HEK293 (cell line): ENCODE measurements around the gene TUT1.
A peak's percentile ranks its signal among the peaks of the same experiment; 100 is the strongest.

Source experiments
- EGR2 ChIP-seq: fragments of 450-650 bp; formaldehyde crosslinking; IDR thresholded peaks from 2 replicates; pipeline ENCODE4 v1.5.1; 2016; ENCODE audit warnings: low read depth, missing biosample characterization, missing genetic modification characterization
- ELK4 ChIP-seq: IDR thresholded peaks from 2 replicates; pipeline ENCODE4 v1.6.1; 2011; ENCODE audit warnings: mild to moderate bottlenecking, low read depth, low read length, borderline replicate concordance
- GLIS2 ChIP-seq: fragments of 450-650 bp; formaldehyde crosslinking; IDR thresholded peaks from 2 replicates; pipeline ENCODE4 v1.5.1; 2016; ENCODE audit warnings: missing biosample characterization, missing genetic modification characterization
- KLF10 ChIP-seq: fragments of 450-650 bp; IDR thresholded peaks from 2 replicates; pipeline ENCODE4 v1.5.1; 2018; ENCODE audit warnings: missing biosample characterization, mild to moderate bottlenecking, missing genetic modification characterization
- KLF8 ChIP-seq: fragments of 450-650 bp; formaldehyde crosslinking; IDR thresholded peaks from 2 replicates; pipeline ENCODE4 v1.5.1; 2016; ENCODE audit warnings: missing biosample characterization, missing genetic modification characterization
- PRDM2 ChIP-seq: fragments of 450-650 bp; formaldehyde crosslinking; IDR thresholded peaks from 2 replicates; pipeline ENCODE4 v1.5.1; 2016; ENCODE audit warnings: missing biosample characterization, missing genetic modification characterization, borderline replicate concordance
- ZBTB1 ChIP-seq: fragments of 450-650 bp; formaldehyde crosslinking; IDR thresholded peaks from 2 replicates; pipeline ENCODE4 v1.5.1; 2016; ENCODE audit warnings: missing biosample characterization, missing genetic modification characterization
- ZBTB11 ChIP-seq: fragments of 450-650 bp; formaldehyde crosslinking; conservative IDR thresholded peaks from 2 replicates; pipeline ENCODE4 v1.5.1; 2016; ENCODE audit warnings: low read depth, missing biosample characterization, missing genetic modification characterization
- ZBTB8A ChIP-seq: fragments of 450-650 bp; formaldehyde crosslinking; IDR thresholded peaks from 2 replicates; pipeline ENCODE4 v1.5.1; 2016; ENCODE audit warnings: missing biosample characterization, missing genetic modification characterization
- ZNF2 ChIP-seq: fragments of 450-650 bp; formaldehyde crosslinking; IDR thresholded peaks from 2 replicates; pipeline ENCODE4 v1.5.1; 2016; ENCODE audit warnings: missing biosample characterization, missing genetic modification characterization
- ZNF433 ChIP-seq: fragments of 450-650 bp; formaldehyde crosslinking; IDR thresholded peaks from 2 replicates; pipeline ENCODE4 v1.5.1; 2016; ENCODE audit warnings: missing biosample characterization, missing genetic modification characterization, low read depth
- ZNF449 ChIP-seq: fragments of 450-650 bp; formaldehyde crosslinking; IDR thresholded peaks from 2 replicates; pipeline ENCODE4 v1.5.1; 2017; ENCODE audit warnings: missing biosample characterization, mild to moderate bottlenecking, missing genetic modification characterization, moderate library complexity
- ZSCAN16 ChIP-seq: fragments of 450-650 bp; formaldehyde crosslinking; IDR thresholded peaks from 2 replicates; pipeline ENCODE4 v1.5.1; 2016; ENCODE audit warnings: missing biosample characterization, missing genetic modification characterization
- TF ChIP-seq, protein P1 (sequence below): fragments of 450-650 bp; formaldehyde crosslinking; IDR thresholded peaks from 2 replicates; pipeline ENCODE4 v1.5.1; 2016; ENCODE audit warnings: missing biosample characterization, missing genetic modification characterization
- TF ChIP-seq, protein P2 (sequence below): sonication (generic); formaldehyde crosslinking; IDR thresholded peaks from 2 replicates; pipeline ENCODE4 v1.8.1; 2022; ENCODE audit warnings: mild to moderate bottlenecking, moderate library complexity, missing genetic modification reagents
- TF ChIP-seq, protein P3 (sequence below): fragments of 450-650 bp; formaldehyde crosslinking; IDR thresholded peaks from 2 replicates; pipeline ENCODE4 v1.5.1; 2016; ENCODE audit warnings: missing biosample characterization, missing genetic modification characterization
- TF ChIP-seq, protein P4 (sequence below): fragments of 450-650 bp; formaldehyde crosslinking; IDR thresholded peaks from 2 replicates; pipeline ENCODE4 v1.5.1; 2017; ENCODE audit warnings: missing biosample characterization, missing genetic modification characterization

Gene TUT1

DNA sequence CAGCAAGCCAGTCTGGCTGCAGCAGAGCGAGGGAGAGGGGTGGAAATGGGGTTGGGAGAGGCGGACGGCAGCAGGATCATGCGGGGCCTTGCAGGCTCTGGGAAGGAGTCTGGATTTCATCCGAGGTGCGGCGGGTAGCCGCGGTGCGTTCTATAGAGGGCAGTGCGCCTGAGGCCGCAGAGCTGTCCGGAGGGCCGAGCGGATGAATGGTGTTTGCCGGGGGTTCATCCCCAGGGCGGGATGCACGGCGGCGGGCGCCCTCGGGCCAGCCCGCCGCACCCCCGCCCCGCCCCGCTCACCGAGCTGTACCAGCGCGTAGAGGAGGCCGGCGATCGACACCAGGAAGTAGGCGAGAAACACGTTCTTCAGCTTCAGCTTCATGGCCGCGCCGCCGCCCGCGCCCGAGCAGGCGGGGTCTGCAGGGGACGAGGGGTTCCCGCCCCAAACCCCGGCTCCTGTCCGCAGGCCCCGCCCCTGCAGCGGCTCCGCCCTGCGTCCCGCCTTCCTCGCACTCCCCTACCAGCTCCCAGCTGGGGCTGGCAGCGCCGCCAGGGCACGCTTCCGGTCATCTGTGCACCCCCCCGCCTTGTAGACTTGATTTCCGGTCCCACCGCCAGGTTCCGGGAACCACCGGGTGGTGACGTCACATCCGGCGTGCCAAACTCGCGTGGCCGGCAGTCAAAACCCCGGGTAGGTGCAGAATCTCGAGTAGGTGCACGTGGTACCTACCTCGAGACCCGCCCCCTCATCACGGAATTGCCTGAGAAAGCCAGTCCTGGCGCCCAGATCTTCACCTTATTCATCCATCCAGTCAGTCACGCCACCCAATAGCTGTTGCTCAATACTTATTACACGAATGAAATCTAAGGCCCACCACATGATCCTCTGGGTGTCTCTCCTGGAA lies 30.5 kb upstream of the TUT1 start, which contains the start of gene B3GAT3 (continued):
- no peak for TF ChIP-seq PRDM2
- no peak for TF ChIP-seq ZSCAN16 (tag by site-specific recombination)
- TF ChIP-seq, protein P1, sequence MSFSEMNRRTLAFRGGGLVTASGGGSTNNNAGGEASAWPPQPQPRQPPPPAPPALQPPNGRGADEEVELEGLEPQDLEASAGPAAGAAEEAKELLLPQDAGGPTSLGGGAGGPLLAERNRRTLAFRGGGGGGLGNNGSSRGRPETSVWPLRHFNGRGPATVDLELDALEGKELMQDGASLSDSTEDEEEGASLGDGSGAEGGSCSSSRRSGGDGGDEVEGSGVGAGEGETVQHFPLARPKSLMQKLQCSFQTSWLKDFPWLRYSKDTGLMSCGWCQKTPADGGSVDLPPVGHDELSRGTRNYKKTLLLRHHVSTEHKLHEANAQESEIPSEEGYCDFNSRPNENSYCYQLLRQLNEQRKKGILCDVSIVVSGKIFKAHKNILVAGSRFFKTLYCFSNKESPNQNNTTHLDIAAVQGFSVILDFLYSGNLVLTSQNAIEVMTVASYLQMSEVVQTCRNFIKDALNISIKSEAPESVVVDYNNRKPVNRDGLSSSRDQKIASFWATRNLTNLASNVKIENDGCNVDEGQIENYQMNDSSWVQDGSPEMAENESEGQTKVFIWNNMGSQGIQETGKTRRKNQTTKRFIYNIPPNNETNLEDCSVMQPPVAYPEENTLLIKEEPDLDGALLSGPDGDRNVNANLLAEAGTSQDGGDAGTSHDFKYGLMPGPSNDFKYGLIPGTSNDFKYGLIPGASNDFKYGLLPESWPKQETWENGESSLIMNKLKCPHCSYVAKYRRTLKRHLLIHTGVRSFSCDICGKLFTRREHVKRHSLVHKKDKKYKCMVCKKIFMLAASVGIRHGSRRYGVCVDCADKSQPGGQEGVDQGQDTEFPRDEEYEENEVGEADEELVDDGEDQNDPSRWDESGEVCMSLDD (tag by site-specific recombination), result 0 out of 2 replicates have a peak, but pooled peaks have one; percentile 38
- TF ChIP-seq ELK4, result peak; percentile 53; the same call in 1 of the 2 replicates
- peak; percentile 38; the same call in 1 of the 2 replicates for TF ChIP-seq EGR2 (tag by site-specific recombination)
- TF ChIP-seq ZBTB1 (tag by site-specific recombination), result no peak
- 0 out of 2 replicates have a peak, but pooled peaks have one; percentile 41 for TF ChIP-seq ZNF2
- TF ChIP-seq, protein P2, sequence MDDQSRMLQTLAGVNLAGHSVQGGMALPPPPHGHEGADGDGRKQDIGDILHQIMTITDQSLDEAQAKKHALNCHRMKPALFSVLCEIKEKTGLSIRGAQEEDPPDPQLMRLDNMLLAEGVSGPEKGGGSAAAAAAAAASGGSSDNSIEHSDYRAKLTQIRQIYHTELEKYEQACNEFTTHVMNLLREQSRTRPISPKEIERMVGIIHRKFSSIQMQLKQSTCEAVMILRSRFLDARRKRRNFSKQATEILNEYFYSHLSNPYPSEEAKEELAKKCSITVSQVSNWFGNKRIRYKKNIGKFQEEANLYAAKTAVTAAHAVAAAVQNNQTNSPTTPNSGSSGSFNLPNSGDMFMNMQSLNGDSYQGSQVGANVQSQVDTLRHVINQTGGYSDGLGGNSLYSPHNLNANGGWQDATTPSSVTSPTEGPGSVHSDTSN (CRISPR knock-in tag), result 0 out of 2 replicates have a peak, but pooled peaks have one; percentile 65
- peak; percentile 91 for TF ChIP-seq KLF8 (tag by site-specific recombination)
- no peak for TF ChIP-seq ZNF433 (tag by site-specific recombination)
- TF ChIP-seq ZBTB11, result peak; percentile 97
- TF ChIP-seq, protein P3, sequence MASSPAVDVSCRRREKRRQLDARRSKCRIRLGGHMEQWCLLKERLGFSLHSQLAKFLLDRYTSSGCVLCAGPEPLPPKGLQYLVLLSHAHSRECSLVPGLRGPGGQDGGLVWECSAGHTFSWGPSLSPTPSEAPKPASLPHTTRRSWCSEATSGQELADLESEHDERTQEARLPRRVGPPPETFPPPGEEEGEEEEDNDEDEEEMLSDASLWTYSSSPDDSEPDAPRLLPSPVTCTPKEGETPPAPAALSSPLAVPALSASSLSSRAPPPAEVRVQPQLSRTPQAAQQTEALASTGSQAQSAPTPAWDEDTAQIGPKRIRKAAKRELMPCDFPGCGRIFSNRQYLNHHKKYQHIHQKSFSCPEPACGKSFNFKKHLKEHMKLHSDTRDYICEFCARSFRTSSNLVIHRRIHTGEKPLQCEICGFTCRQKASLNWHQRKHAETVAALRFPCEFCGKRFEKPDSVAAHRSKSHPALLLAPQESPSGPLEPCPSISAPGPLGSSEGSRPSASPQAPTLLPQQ (tag by site-specific recombination), result peak; percentile 21; the same call in 1 of the 2 replicates
- no peak for TF ChIP-seq ZBTB8A (tag by site-specific recombination)
- TF ChIP-seq KLF10 (tag by site-specific recombination), result peak; percentile 92
- TF ChIP-seq ZNF449 (tag by site-specific recombination), result no peak
- peak; percentile 51; the same call in 1 of the 2 replicates for TF ChIP-seq GLIS2 (tag by site-specific recombination)
- TF ChIP-seq, protein P4, sequence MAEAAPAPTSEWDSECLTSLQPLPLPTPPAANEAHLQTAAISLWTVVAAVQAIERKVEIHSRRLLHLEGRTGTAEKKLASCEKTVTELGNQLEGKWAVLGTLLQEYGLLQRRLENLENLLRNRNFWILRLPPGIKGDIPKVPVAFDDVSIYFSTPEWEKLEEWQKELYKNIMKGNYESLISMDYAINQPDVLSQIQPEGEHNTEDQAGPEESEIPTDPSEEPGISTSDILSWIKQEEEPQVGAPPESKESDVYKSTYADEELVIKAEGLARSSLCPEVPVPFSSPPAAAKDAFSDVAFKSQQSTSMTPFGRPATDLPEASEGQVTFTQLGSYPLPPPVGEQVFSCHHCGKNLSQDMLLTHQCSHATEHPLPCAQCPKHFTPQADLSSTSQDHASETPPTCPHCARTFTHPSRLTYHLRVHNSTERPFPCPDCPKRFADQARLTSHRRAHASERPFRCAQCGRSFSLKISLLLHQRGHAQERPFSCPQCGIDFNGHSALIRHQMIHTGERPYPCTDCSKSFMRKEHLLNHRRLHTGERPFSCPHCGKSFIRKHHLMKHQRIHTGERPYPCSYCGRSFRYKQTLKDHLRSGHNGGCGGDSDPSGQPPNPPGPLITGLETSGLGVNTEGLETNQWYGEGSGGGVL (tag by site-specific recombination), result peak; percentile 31; the same call in 1 of the 2 replicates
